DND-41 (cell line): ENCODE measurements around the gene SNRNP200.

ENCODE experiments used
- CTCF ChIP-seq: IDR thresholded peaks from 2 replicates; pipeline ENCODE4 v1.5.1; 2012; ENCODE audit warnings: borderline replicate concordance, low read length, moderate library complexity, mild to moderate bottlenecking; ENCODE audit not compliant: poor library complexity, severe bottlenecking; ENCODE audit errors: extremely low read depth
- EZH2 ChIP-seq: IDR thresholded peaks from 3 replicates; pipeline ENCODE4 v1.6.1; 2012; ENCODE audit warnings: borderline replicate concordance, low read depth, mild to moderate bottlenecking, moderate library complexity, low read length, inconsistent platforms; ENCODE audit not compliant: severe bottlenecking

GRCh38 chr2:96316999-96317398 is 11.7 kb upstream of the SNRNP200 start:
- TF ChIP-seq CTCF (no peak), EZH2 (no peak)
